Kidney (tissue), 14 donors: ENCODE data around the gene KCNA5. TPM values are rescaled to one million over a fixed set of nuclear protein-coding genes. Genes with fewer than 3 reads are reported as not detected.

ENCODE experiments used
- DNase-seq, 5 donors: peaks; one replicate each; pipeline ENCODE4 v3.0.0-alpha.2; 2013 to 2020
- FAIRE-seq: peaks from 2 replicates; lab custom pipeline; 2012; peaks lifted over from hg19 to GRCh38; lab: Jason Lieb, UNC
- H3K27ac ChIP-seq, 2 donors: one replicate each; pipeline ENCODE4 v1.7.0; 2013; ENCODE audit warnings: low read depth in 2 of 2, low read length in 2 of 2, inconsistent platforms in 1 of 2
- H3K27me3 ChIP-seq: one replicate; pipeline ENCODE4 v1.7.1; 2013; ENCODE audit warnings: low read length, inconsistent platforms; ENCODE audit not compliant: control insufficient read depth, insufficient read depth
- H3K36me3 ChIP-seq, 3 donors: one replicate each; pipeline versions ENCODE4 v1.7.0 to v1.7.1; 2013; ENCODE audit warnings: low read length in 3 of 3, control low read depth in 1 of 3, inconsistent platforms in 1 of 3; ENCODE audit not compliant: insufficient read depth in 3 of 3, control insufficient read depth in 2 of 3
- H3K4me1 ChIP-seq, 3 donors: one replicate each; pipeline versions ENCODE4 v1.7.0 to v1.7.1; 2013; ENCODE audit warnings: low read length in 3 of 3, inconsistent platforms in 1 of 3, low read depth in 1 of 3; ENCODE audit not compliant: control insufficient read depth in 2 of 3, insufficient read depth in 2 of 3
- H3K4me3 ChIP-seq, 3 donors: one replicate each; pipeline versions ENCODE4 v1.7.0 to v1.8.1; 2013; ENCODE audit warnings: low read length in 3 of 3, control low read depth in 1 of 3, inconsistent platforms in 1 of 3
- H3K9ac ChIP-seq, 3 donors: one replicate each; pipeline versions ENCODE4 v1.7.0 to v1.7.1; 2013; ENCODE audit warnings: low read length in 3 of 3, control low read depth in 1 of 3, inconsistent platforms in 1 of 3
- H3K9me3 ChIP-seq, 3 donors: one replicate each; pipeline versions ENCODE4 v1.7.0 to v1.7.1; 2013; ENCODE audit warnings: low read length in 3 of 3, control low read depth in 1 of 3, inconsistent platforms in 1 of 3; ENCODE audit not compliant: control insufficient read depth in 2 of 3, insufficient read depth in 1 of 3
- CTCF ChIP-seq: IDR thresholded peaks from 3 replicates; pipeline ENCODE4 v1.5.1; 2012; ENCODE audit warnings: mild to moderate bottlenecking, moderate library complexity, borderline replicate concordance; ENCODE audit not compliant: insufficient read depth; ENCODE audit errors: extremely low read depth
- intact Hi-C: fragments of 100-400 bp; cut with DNase I; formaldehyde crosslinking; loops from one replicate; pipeline ENCODE4 v1.11.1; 2022
- polyA plus RNA-seq: library from polyadenylated mRNA; stranded (reverse); fragments of 350-450 nt; fragmentation: Illumina TruSeq; extraction: RNeasy Lipid Tissue Mini Kit (QIAGEN cat#74804); gene quantifications from one replicate; pipeline ENCODE4 v1.2.3, GENCODE V29; 2014; ENCODE audit warnings: low read depth, low replicate concordance; ENCODE audit not compliant: insufficient read depth
- total RNA-seq: library from RNA; stranded (reverse); fragmentation: NEBNext Ultra II Directional; extraction: Animal tissue kit (Norgen Biotek cat#: 25700); gene quantifications from one replicate; pipeline ENCODE4 v1.2.1, GENCODE V29; 2021
- donor health status: control.
- donor health status: control.
- donor health status: control.
- donor health status: control.
- donor health status: control.
- donor health status: DM: yes; HTN: yes; CAD: no.
- donor health status: Normal renal cell carcinoma (clear cell type).

The KCNA5 gene
- total and polyA plus RNA-seq, 2 donors from 2014 or later = 1.8 to 2.9 TPM

GRCh38 chr12:5050542-5050941 is 6.9 kb downstream of the KCNA5 start:
- no peak for TF ChIP-seq CTCF
- Histone ChIP-seq H3K27me3 (no peaks in the 10 kb centered on the region), H3K4me1 (no peaks in the 10 kb centered on the region), H3K36me3 (no peaks in the 10 kb centered on the region), H3K4me3 (no peak overlapping the region), H3K27ac (no peak overlapping the region), H3K9ac (no peak overlapping the region), H3K9me3 (no peaks in the 10 kb centered on the region)
- no peak for FAIRE-seq
- intact Hi-C loops = no loop called here
- no peak for DNase-seq

GRCh38 chr12:5051334-5051733 is 7.7 kb downstream of the KCNA5 start:
- H3K9me3 ChIP-seq = no peaks in the 10 kb centered on the region
- H3K27ac ChIP-seq = no peak overlapping the region
- H3K27me3 ChIP-seq = no peaks in the 10 kb centered on the region
- TF ChIP-seq CTCF = no peak
- H3K36me3 ChIP-seq = no peaks in the 10 kb centered on the region
- DNase-seq (no peak), FAIRE-seq (no peak)
- H3K9ac ChIP-seq = no peak overlapping the region
- intact Hi-C loops = no loop called here
- H3K4me1 ChIP-seq = no peaks in the 10 kb centered on the region
- H3K4me3 ChIP-seq = no peak overlapping the region

GRCh38 chr12:5051913-5052312 is 8.2 kb downstream of the KCNA5 start:
- intact Hi-C loops = no loop called here
- no peak overlapping the region for H3K27ac ChIP-seq
- no peak for FAIRE-seq

More at GRCh38 chr12:5051913-5052312, 8.2 kb downstream of the KCNA5 start:
- Histone ChIP-seq H3K4me1 (no peaks in the 10 kb centered on the region), H3K9me3 (no peaks in the 10 kb centered on the region), H3K4me3 (no peak overlapping the region), H3K27me3 (no peaks in the 10 kb centered on the region), H3K9ac (no peak overlapping the region), H3K36me3 (no peaks in the 10 kb centered on the region)
- DNase-seq = no peak
- no peak for TF ChIP-seq CTCF
